ENCODE data around the gene UXS1.
"Not testable (repeated sequence)": the region's sequence is repeated elsewhere in the genome, so short reads cannot be mapped to it uniquely, and the experiment has no call there.

UXS1 gene

GRCh38 chr2:106137731-106138521 lies 56.2 kb downstream of the UXS1 start:
- DNase-seq (ENCODE audit: low read depth, low spot score) = no peak

- not testable (repeated sequence) for DNase-seq (ENCODE audit: low read depth, low spot score)
Measured at GRCh38 chr2:106131192-106131591, 62.9 kb downstream of the UXS1 start.

- no peak for DNase-seq (ENCODE audit: low read depth, low spot score)
Measured at GRCh38 chr2:106130251-106130998, 63.7 kb downstream of the UXS1 start.

GRCh38 chr2:106129592-106129991 lies 64.5 kb downstream of the UXS1 start:
- no peak for DNase-seq (ENCODE audit: low read depth, low spot score)

GRCh38 chr2:106129150-106129549 lies 65.0 kb downstream of the UXS1 start:
- DNase-seq (ENCODE audit: low read depth, low spot score) = no peak

GRCh38 chr2:106127776-106128268 lies 66.3 kb downstream of the UXS1 start:
- DNase-seq (ENCODE audit: low read depth, low spot score) = no peak

GRCh38 chr2:106127282-106127771 lies 66.8 kb downstream of the UXS1 start:
- no peak for DNase-seq (ENCODE audit: low read depth, low spot score)

- DNase-seq (ENCODE audit: low read depth, low spot score) = no peak
Measured at GRCh38 chr2:106126705-106127281, 67.3 kb downstream of the UXS1 start.

GRCh38 chr2:106126295-106126694 lies 67.8 kb downstream of the UXS1 start:
- no peak for DNase-seq (ENCODE audit: low read depth, low spot score)

GRCh38 chr2:106124905-106125549 lies 69.1 kb downstream of the UXS1 start:
- DNase-seq (ENCODE audit: low read depth, low spot score) = no peak

GRCh38 chr2:106124106-106124756 lies 69.9 kb downstream of the UXS1 start:
- no peak for DNase-seq (ENCODE audit: low read depth, low spot score)

GRCh38 chr2:106122157-106122556 lies 71.9 kb downstream of the UXS1 start:
- no peak for DNase-seq (ENCODE audit: low read depth, low spot score)

GRCh38 chr2:106120432-106120831 lies 73.7 kb downstream of the UXS1 start:
- no peak for DNase-seq (ENCODE audit: low read depth, low spot score)

GRCh38 chr2:106119074-106119473 lies 75.0 kb downstream of the UXS1 start:
- no peak for DNase-seq (ENCODE audit: low read depth, low spot score)

GRCh38 chr2:106117882-106118684 lies 76.0 kb downstream of the UXS1 start:
- no peak for DNase-seq (ENCODE audit: low read depth, low spot score)

- no peak for DNase-seq (ENCODE audit: low read depth, low spot score)
Measured at GRCh38 chr2:106117347-106117746, 76.8 kb downstream of the UXS1 start.

GRCh38 chr2:106116248-106116647 lies 77.9 kb downstream of the UXS1 start:
- DNase-seq (ENCODE audit: low read depth, low spot score) = no peak

- DNase-seq (ENCODE audit: low read depth, low spot score) = no peak
Measured at GRCh38 chr2:106115665-106116064, 78.4 kb downstream of the UXS1 start.

GRCh38 chr2:106115250-106115649 lies 78.9 kb downstream of the UXS1 start:
- DNase-seq (ENCODE audit: low read depth, low spot score) = no peak

GRCh38 chr2:106114166-106114565 lies 79.9 kb downstream of the UXS1 start:
- DNase-seq (ENCODE audit: low read depth, low spot score) = no peak

Measured in iPS DF 19.7 (cell line).